HUDEP-2 (cell line): Measurements from ENCODE around the gene TYK2.
A peak's percentile ranks its signal among the peaks of the same experiment; 100 is the strongest.
"Not testable (repeated sequence)": the region's sequence is repeated elsewhere in the genome, so short reads cannot be mapped to it uniquely, and the experiment has no call there.

Experiments used
- DNase-seq, 76 experiments: peaks; one replicate each; lab custom pipeline; 2025; ENCODE audit not compliant: unreplicated experiment in 76 of 76; lab: John Stamatoyannopoulos, UW

The TYK2 gene

GRCh38 chr19:10408511-10409283, 28.3 kb upstream of the TYK2 start:
- no peak for DNase-seq

- no peak for DNase-seq
Measured at GRCh38 chr19:10407096-10407495, 26.7 kb upstream of the TYK2 start.

GRCh38 chr19:10406191-10406590, 25.8 kb upstream of the TYK2 start:
- no peak for DNase-seq

- DNase-seq = no peak
Measured at GRCh38 chr19:10404888-10405820, 24.8 kb upstream of the TYK2 start.

GRCh38 chr19:10403137-10404021, 23.0 kb upstream of the TYK2 start, which contains the start of gene CDC37:
CDC37 (minus strand) TSS chr19:10403542; CDS start chr19:10403479, 63 bp downstream.
- DNase-seq = peak in 75 of 76 experiments; percentile 56 to 99 (median 96)

GRCh38 chr19:10402441-10403038, 22.2 kb upstream of the TYK2 start:
- DNase-seq = peak in 5 of 76 experiments; percentile 12 to 20 (median 18)

- DNase-seq = no peak
Measured at GRCh38 chr19:10399878-10400277, 19.5 kb upstream of the TYK2 start.

GRCh38 chr19:10399340-10399739, 19.0 kb upstream of the TYK2 start:
- not testable (repeated sequence) for DNase-seq

GRCh38 chr19:10398819-10399218, 18.4 kb upstream of the TYK2 start:
- DNase-seq = no peak

GRCh38 chr19:10395917-10396316, 15.5 kb upstream of the TYK2 start:
- no peak for DNase-seq

GRCh38 chr19:10395436-10395835, 15.1 kb upstream of the TYK2 start:
- DNase-seq = no peak

- DNase-seq = no peak
Measured at GRCh38 chr19:10395003-10395402, 14.6 kb upstream of the TYK2 start.

GRCh38 chr19:10393137-10393536, 12.8 kb upstream of the TYK2 start:
- DNase-seq = no peak

GRCh38 chr19:10392120-10392519, 11.7 kb upstream of the TYK2 start:
- DNase-seq = no peak

- DNase-seq = peak in 68 of 76 experiments; percentile 15 to 85 (median 62)
Measured at GRCh38 chr19:10390652-10391286, 10.4 kb upstream of the TYK2 start.

GRCh38 chr19:10389863-10390262, 9.5 kb upstream of the TYK2 start:
- peak in 17 of 76 experiments; percentile 8 to 47 (median 20) for DNase-seq

GRCh38 chr19:10388957-10389356, 8.6 kb upstream of the TYK2 start:
- DNase-seq = peak in 68 of 76 experiments; percentile 25 to 97 (median 76)

GRCh38 chr19:10384580-10384979, 4.2 kb upstream of the TYK2 start:
- DNase-seq = no peak

- not testable (repeated sequence) for DNase-seq
Measured at GRCh38 chr19:10383223-10383499, 2.8 kb upstream of the TYK2 start.

GRCh38 chr19:10379880-10380312, 476 bp downstream of the TYK2 start:
- DNase-seq = peak in 2 of 76 experiments; percentile 35 to 54
